ENCODE results near the gene CA11.
A peak's percentile ranks its signal among the peaks of the same experiment; 100 is the strongest.
"Not testable (repeated sequence)": the region's sequence is repeated elsewhere in the genome, so short reads cannot be mapped to it uniquely, and the experiment has no call there.

CA11 gene

GRCh38 chr19:48641850-48642249 lies 4.1 kb downstream of the CA11 start:
- no peak for DNase-seq

GRCh38 chr19:48639483-48640375 lies 6.3 kb downstream of the CA11 start:
- DNase-seq = no peak

GRCh38 chr19:48638831-48639381 lies 7.1 kb downstream of the CA11 start:
- DNase-seq = no peak

- peak; percentile 94 for DNase-seq
Measured at GRCh38 chr19:48637948-48638830, 7.8 kb downstream of the CA11 start.

- DNase-seq = peak; percentile 99
Measured at GRCh38 chr19:48637449-48637947, 8.5 kb downstream of the CA11 start.

- no peak for DNase-seq
Measured at GRCh38 chr19:48636859-48637448, 9.0 kb downstream of the CA11 start, which contains the start of gene DBP. Gene DBP, minus strand, starts transcription at chr19:48637379. Its CDS starts 385 bp downstream, at chr19:48636994.

- DNase-seq = no peak
Measured at GRCh38 chr19:48635966-48636858, 9.8 kb downstream of the CA11 start.

GRCh38 chr19:48635263-48635965 lies 10.6 kb downstream of the CA11 start:
- DNase-seq = peak; percentile 43

- peak; percentile 95 for DNase-seq
Measured at GRCh38 chr19:48634424-48635262, 11.3 kb downstream of the CA11 start.

- DNase-seq = no peak
Measured at GRCh38 chr19:48634036-48634342, 12.0 kb downstream of the CA11 start.

GRCh38 chr19:48633148-48634035 lies 12.6 kb downstream of the CA11 start:
- DNase-seq = no peak

- peak; percentile 39 for DNase-seq
Measured at GRCh38 chr19:48632692-48633147, 13.3 kb downstream of the CA11 start.

- not testable (repeated sequence) for DNase-seq
Measured at GRCh38 chr19:48632286-48632685, 13.7 kb downstream of the CA11 start.

GRCh38 chr19:48631225-48631624 lies 14.8 kb downstream of the CA11 start:
- DNase-seq = no peak

GRCh38 chr19:48630296-48631063 lies 15.5 kb downstream of the CA11 start:
- no peak for DNase-seq

GRCh38 chr19:48629599-48630295 lies 16.2 kb downstream of the CA11 start:
- no peak for DNase-seq

GRCh38 chr19:48629297-48629598 lies 16.7 kb downstream of the CA11 start:
- DNase-seq = no peak
